WTC11 (cell line): Measurements from ENCODE around the gene GNG11. TPM values are rescaled to one million over a fixed set of nuclear protein-coding genes. Genes with fewer than 3 reads are reported as not detected.
A peak's percentile ranks its signal among the peaks of the same experiment; 100 is the strongest.
"Not testable (repeated sequence)": the region's sequence is repeated elsewhere in the genome, so short reads cannot be mapped to it uniquely, and the experiment has no call there.

ENCODE experiments used
- ATAC-seq: fragments of 200-7000 bp; cut with Tn5 transposase; 2 replicates; pipeline ENCODE4 v1.10.0; 2021; ENCODE audit warnings: mild to moderate bottlenecking, moderate library complexity
- CTCF ChIA-PET: fragments of 300-600 bp; sonication (Branson Sonifier 250); formaldehyde crosslinking; loops from one replicate; lab custom pipeline; 2021; ENCODE audit warnings: antibody characterized with exemption; lab: Charles Lee
- POLR2A ChIA-PET: fragments of 350-600 bp; sonication (Branson Sonifier 250); formaldehyde crosslinking; loops from one replicate; lab custom pipeline; 2021; ENCODE audit warnings: antibody characterized with exemption; lab: Charles Lee
- DNase-seq: peaks from one replicate; pipeline ENCODE4 v3.0.0; 2021; ENCODE audit warnings: low spot score
- H3K27ac Mint-ChIP-seq: 2 replicates; pipeline ENCODE4 v1.8.0; 2021; ENCODE audit warnings: mixed read lengths
- H3K27me3 Mint-ChIP-seq: 2 replicates; pipeline ENCODE4 v1.8.0; 2021; ENCODE audit warnings: low read depth, mild to moderate bottlenecking, moderate library complexity, mixed read lengths
- H3K36me3 Mint-ChIP-seq: 2 replicates; pipeline ENCODE4 v1.8.0; 2021; ENCODE audit warnings: mixed read lengths
- H3K4me1 Mint-ChIP-seq: 2 replicates; pipeline ENCODE4 v1.8.0; 2022; ENCODE audit warnings: mixed read lengths
- H3K4me3 Mint-ChIP-seq: 2 replicates; pipeline ENCODE4 v1.8.0; 2021; ENCODE audit warnings: mild to moderate bottlenecking, moderate library complexity, mixed read lengths
- H3K9me3 Mint-ChIP-seq: 2 replicates; pipeline ENCODE4 v1.8.0; 2021; ENCODE audit warnings: mixed read lengths
- ELF4 ChIP-seq: sonication (generic); formaldehyde crosslinking; IDR thresholded peaks from 2 replicates; pipeline ENCODE4 v1.8.1; 2022; ENCODE audit warnings: low read depth, mild to moderate bottlenecking, moderate library complexity, missing genetic modification reagents
- ETV6 ChIP-seq: sonication (generic); formaldehyde crosslinking; IDR thresholded peaks from 2 replicates; pipeline ENCODE4 v1.8.1; 2022; ENCODE audit warnings: mild to moderate bottlenecking, missing genetic modification reagents
- MXD4 ChIP-seq: fragments of 250-450 bp; sonication (Bioruptor Pico); IDR thresholded peaks from 2 replicates; pipeline ENCODE4 v1.8.0; 2021; ENCODE audit warnings: mild to moderate bottlenecking, moderate library complexity, borderline replicate concordance
- NR3C1 ChIP-seq: sonication (generic); formaldehyde crosslinking; conservative IDR thresholded peaks from 2 replicates; pipeline ENCODE4 v1.8.1; 2023; ENCODE audit warnings: low read depth, mild to moderate bottlenecking, missing genetic modification reagents
- PRRX2 ChIP-seq: fragments of 250-450 bp; sonication (Bioruptor Pico); IDR thresholded peaks from 2 replicates; pipeline ENCODE4 v1.8.0; 2021; ENCODE audit warnings: mild to moderate bottlenecking
- RORB ChIP-seq: fragments of 250-450 bp; sonication (Bioruptor Pico); IDR thresholded peaks from 2 replicates; pipeline ENCODE4 v1.9.0; 2021; ENCODE audit warnings: mild to moderate bottlenecking
- SMAD3 ChIP-seq: sonication (generic); formaldehyde crosslinking; IDR thresholded peaks from 2 replicates; pipeline ENCODE4 v1.8.0; 2022; ENCODE audit warnings: missing genetic modification reagents, mild to moderate bottlenecking, borderline replicate concordance
- SOX15 ChIP-seq: fragments of 250-450 bp; sonication (Bioruptor Pico); IDR thresholded peaks from 2 replicates; pipeline ENCODE4 v1.9.0; 2021; ENCODE audit warnings: mild to moderate bottlenecking
- TP53 ChIP-seq: sonication (generic); formaldehyde crosslinking; IDR thresholded peaks from 2 replicates; pipeline ENCODE4 v1.8.1; 2023; ENCODE audit warnings: mild to moderate bottlenecking, missing genetic modification reagents
- ZNF263 ChIP-seq: sonication (generic); formaldehyde crosslinking; IDR thresholded peaks from 2 replicates; pipeline ENCODE4 v1.8.1; 2022; ENCODE audit warnings: low read depth, mild to moderate bottlenecking, moderate library complexity, missing genetic modification reagents
- ZNF416 ChIP-seq: fragments of 250-450 bp; sonication (Bioruptor Pico); IDR thresholded peaks from 2 replicates; pipeline ENCODE4 v1.9.0; 2021; ENCODE audit warnings: mild to moderate bottlenecking, inconsistent platforms
- ZNF423 ChIP-seq: fragments of 250-450 bp; sonication (Bioruptor Pico); IDR thresholded peaks from 2 replicates; pipeline ENCODE4 v2.1.2; 2022; ENCODE audit warnings: mild to moderate bottlenecking, moderate library complexity
- total RNA-seq: library from RNA; stranded (reverse); gene quantifications from 3 replicates; pipeline ENCODE4 v1.2.3, GENCODE V29; 2021
- TF ChIP-seq, protein P1 (sequence below): sonication (generic); formaldehyde crosslinking; IDR thresholded peaks from 2 replicates; pipeline ENCODE4 v1.8.1; 2022; ENCODE audit warnings: low read depth, missing genetic modification reagents, borderline replicate concordance
- TF ChIP-seq, protein P2 (sequence below): sonication (generic); formaldehyde crosslinking; IDR thresholded peaks from 2 replicates; pipeline ENCODE4 v1.8.1; 2022; ENCODE audit warnings: missing genetic modification reagents, borderline replicate concordance
- TF ChIP-seq, protein P3 (sequence below): sonication (generic); formaldehyde crosslinking; IDR thresholded peaks from 2 replicates; pipeline ENCODE4 v1.8.0; 2022; ENCODE audit warnings: mild to moderate bottlenecking, missing genetic modification reagents
- TF ChIP-seq, protein P4 (sequence below): fragments of 250-450 bp; sonication (Bioruptor Pico); IDR thresholded peaks from 2 replicates; pipeline ENCODE4 v1.9.0; 2021; ENCODE audit warnings: moderate library complexity, mild to moderate bottlenecking, inconsistent platforms, borderline replicate concordance

GNG11 gene
- total RNA-seq, 1 experiment from 2014 or later, result 1.7 TPM

DNA sequence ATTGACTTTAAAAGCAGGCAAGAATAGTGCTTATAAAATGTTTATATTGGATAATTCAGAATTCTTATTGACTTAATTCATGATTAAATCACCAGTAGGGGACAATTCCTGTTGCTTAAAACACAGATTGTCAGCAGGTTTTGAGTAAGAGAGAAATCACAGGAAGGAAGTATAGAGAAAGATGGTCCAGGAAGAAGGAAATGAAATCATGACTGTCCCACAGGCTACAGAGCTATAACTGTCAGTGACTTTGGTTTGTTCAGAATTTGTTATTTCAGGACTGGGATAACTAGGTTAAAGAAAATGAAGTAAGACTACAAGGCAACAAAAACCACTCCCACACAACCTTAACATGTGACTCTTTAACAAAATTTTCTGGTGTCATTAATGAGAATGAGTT lies 8.3 kb upstream of the GNG11 start:
- TF ChIP-seq ZNF416 (CRISPR knock-in tag), result no peak
- Mint-ChIP-seq H3K4me3 (no peak overlapping the region), H3K27me3 (no peaks in the 10 kb centered on the region), H3K36me3 (no peaks in the 10 kb centered on the region), H3K27ac (no peak overlapping the region), H3K4me1 (no peaks in the 10 kb centered on the region), H3K9me3 (no peaks in the 10 kb centered on the region)
- DNase-seq (no peak), ATAC-seq (no peak)
- ChIA-PET POLR2A (no interaction called here), CTCF (no interaction called here)

DNA sequence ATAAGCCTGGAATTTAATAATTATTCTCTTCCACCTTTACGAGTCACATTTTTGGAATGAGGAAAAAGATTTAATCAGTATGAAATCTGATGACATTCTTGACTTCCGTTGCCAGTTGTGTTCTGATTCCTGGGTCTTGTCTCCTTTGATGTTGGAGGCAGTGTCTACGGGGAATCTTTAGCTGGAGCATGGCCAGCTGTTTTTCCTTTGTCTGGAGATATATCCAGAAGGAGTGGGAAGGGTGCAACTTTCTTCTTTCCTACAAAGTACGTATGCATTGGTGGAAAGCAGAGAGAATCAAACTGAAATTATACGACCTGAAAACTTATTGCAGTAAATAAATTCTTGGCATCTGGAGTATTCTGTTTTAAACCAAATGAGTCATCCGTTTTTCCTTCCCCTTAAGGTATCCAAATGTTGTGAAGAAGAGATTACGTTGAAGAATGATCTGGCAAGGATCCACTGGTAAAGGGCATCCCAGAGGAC lies 6.9 kb upstream of the GNG11 start:
- ChIA-PET CTCF (interaction anchor here (0.6 kb wide), 1 partner anchor 9 kb away, joined by 3 read pairs; no protein-coding TSS in a partner anchor), POLR2A (no interaction called here)
- no peak overlapping the region for H3K4me3 Mint-ChIP-seq
- no peaks in the 10 kb centered on the region for H3K27me3 Mint-ChIP-seq
- H3K9me3 Mint-ChIP-seq, result no peaks in the 10 kb centered on the region
- H3K36me3 Mint-ChIP-seq, result no peaks in the 10 kb centered on the region
- TF ChIP-seq SOX15 (CRISPR knock-in tag) (no peak), MXD4 (CRISPR knock-in tag) (no peak), ELF4 (CRISPR knock-in tag) (no peak), TP53 (CRISPR knock-in tag) (no peak), RORB (CRISPR knock-in tag) (no peak), SMAD3 (CRISPR knock-in tag) (no peak), ETV6 (no peak)
- TF ChIP-seq, protein P1, sequence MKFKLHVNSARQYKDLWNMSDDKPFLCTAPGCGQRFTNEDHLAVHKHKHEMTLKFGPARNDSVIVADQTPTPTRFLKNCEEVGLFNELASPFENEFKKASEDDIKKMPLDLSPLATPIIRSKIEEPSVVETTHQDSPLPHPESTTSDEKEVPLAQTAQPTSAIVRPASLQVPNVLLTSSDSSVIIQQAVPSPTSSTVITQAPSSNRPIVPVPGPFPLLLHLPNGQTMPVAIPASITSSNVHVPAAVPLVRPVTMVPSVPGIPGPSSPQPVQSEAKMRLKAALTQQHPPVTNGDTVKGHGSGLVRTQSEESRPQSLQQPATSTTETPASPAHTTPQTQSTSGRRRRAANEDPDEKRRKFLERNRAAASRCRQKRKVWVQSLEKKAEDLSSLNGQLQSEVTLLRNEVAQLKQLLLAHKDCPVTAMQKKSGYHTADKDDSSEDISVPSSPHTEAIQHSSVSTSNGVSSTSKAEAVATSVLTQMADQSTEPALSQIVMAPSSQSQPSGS (CRISPR knock-in tag), result no peak
- no peak overlapping the region for H3K27ac Mint-ChIP-seq
- DNase-seq (no peak), ATAC-seq (no peak)
- no peaks in the 10 kb centered on the region for H3K4me1 Mint-ChIP-seq

DNA sequence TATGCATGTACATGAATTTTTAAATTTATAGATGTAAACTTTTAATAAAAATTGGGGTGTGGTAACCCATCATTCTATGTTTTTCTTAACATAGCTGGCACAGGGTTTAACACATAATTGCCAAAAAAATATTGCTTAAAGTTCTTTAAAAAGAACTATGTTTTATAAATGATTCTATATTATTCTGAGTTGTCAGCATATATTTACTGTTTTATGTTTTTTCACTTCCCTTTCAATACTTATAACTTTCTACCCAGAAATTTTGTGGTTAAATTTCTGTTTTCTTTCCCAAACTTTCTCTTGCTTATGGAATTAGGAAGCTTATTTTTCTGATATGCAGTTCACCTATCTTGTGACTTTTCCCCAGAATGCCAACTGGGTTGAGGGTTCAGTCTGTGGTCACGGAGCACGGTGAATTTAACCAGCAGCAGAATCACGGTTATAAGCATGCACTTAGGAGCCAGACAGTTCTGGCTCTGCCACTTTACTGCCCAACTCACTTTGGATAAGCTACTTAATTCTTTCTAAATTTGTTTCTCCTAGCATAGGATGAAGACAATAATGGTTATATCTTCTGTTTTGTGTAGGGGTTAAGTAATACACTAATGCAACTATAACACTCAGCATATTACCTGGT lies 6.2 kb upstream of the GNG11 start:
- ATAC-seq, H3K27me3 Mint-ChIP-seq, H3K36me3 Mint-ChIP-seq, H3K27ac Mint-ChIP-seq, H3K4me1 Mint-ChIP-seq, H3K9me3 Mint-ChIP-seq, POLR2A ChIA-PET, H3K4me3 Mint-ChIP-seq, DNase-seq: not testable (repeated sequence)
- CTCF ChIA-PET, result interaction anchor here (0.6 kb wide), 1 partner anchor 9 kb away, joined by 3 read pairs; no protein-coding TSS in a partner anchor

DNA sequence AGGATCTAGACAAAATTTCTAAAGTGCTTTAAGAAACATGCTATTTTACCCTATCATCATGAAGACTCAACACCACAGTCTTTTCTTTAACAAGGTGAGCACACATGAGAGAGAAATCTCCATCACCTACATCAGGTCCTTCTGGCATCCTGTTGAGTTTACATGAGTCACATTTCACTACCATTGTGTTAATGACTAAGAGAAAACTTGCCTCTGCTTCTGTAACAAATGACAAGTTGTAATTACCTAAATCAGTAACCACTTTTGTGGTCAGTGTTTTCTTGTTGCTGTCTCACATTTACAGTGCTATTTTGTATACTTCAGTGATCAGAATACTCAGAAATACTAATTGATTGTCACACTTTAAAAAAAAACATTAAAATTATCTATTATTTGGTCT lies 5.6 kb upstream of the GNG11 start:
- POLR2A ChIA-PET, DNase-seq, H3K9me3 Mint-ChIP-seq, CTCF ChIA-PET, H3K4me3 Mint-ChIP-seq, H3K27ac Mint-ChIP-seq, H3K4me1 Mint-ChIP-seq, H3K27me3 Mint-ChIP-seq, ATAC-seq, H3K36me3 Mint-ChIP-seq: not testable (repeated sequence)

DNA sequence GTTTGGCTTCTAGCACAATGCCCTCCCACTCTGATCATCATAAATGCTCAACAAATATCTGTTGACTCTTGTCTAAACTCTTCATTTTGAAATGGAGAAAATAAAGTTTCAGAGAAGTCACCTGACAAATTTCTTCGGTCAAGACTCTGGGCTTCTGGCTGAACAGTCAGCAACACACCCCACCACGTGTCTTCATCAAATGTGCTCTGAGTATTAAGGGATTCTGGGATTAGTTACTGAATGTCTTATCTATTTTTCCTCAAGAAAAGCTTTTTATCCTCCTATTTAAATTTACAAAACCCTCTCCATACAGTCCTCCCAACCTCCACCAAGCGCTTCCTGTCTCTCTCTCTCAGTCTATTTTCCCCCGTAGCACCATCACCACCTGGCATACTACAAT lies 5.2 kb upstream of the GNG11 start:
- CTCF ChIA-PET, H3K4me3 Mint-ChIP-seq, ATAC-seq, H3K9me3 Mint-ChIP-seq, H3K27ac Mint-ChIP-seq, H3K27me3 Mint-ChIP-seq, DNase-seq, H3K36me3 Mint-ChIP-seq, POLR2A ChIA-PET: not testable (repeated sequence)
- H3K4me1 Mint-ChIP-seq, result peaks cover 12% of the 10 kb centered on the region

DNA sequence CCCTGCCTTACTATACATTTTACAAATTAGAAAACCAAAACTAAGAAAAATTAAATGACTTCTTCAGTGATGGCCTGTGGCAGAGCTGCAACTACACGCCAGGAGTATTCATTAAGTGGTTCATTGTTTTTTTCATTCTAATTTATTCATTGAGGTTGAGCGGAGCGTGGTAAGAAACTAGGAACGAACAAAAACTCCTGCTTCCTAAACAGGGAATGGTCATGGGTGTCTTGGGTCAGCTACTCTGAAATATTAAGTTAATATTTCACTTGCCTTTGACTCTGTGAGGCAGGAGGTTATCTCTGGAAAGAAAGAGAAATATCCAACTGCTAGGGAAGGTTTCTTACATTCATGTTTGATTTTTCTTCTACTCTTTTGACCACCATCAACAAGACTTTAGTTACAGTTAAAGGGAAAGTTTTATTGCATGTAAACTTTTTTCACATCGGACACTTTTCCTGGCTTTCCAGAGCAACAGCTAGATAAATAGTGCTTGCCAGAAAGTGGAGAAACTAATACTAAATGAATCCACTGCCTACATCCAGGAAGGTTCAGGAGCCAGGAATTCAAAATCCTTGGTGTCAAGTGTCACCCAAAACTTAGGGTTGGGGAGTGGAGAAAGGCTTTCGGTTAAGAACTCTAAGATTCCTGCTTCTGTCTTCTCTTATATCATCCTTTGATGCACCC lies 896 bp upstream of the GNG11 start:
- ChIA-PET CTCF (interaction anchor here (0.9 to 1.5 kb wide), 3 partner anchors 61 to 368 kb away, joined by 4 to 15 read pairs (median 4); no protein-coding TSS in a partner anchor), POLR2A (no interaction called here)
- H3K27me3 Mint-ChIP-seq, result no peaks in the 10 kb centered on the region
- ATAC-seq (no peak), DNase-seq (no peak)
- peak overlapping the region; percentile 67 for H3K4me3 Mint-ChIP-seq
- H3K36me3 Mint-ChIP-seq, result no peaks in the 10 kb centered on the region
- H3K4me1 Mint-ChIP-seq, result peaks cover 23% of the 10 kb centered on the region
- 0 out of 2 replicates have a peak, but pooled peaks cover 4% of the 10 kb centered on the region for H3K9me3 Mint-ChIP-seq
- H3K27ac Mint-ChIP-seq, result no peak overlapping the region
- TF ChIP-seq PRRX2 (no peak), ZNF263 (CRISPR knock-in tag) (no peak), ETV6 (no peak), ZNF423 (CRISPR knock-in tag) (no peak), NR3C1 (CRISPR knock-in tag) (no peak)
- TF ChIP-seq, protein P2, sequence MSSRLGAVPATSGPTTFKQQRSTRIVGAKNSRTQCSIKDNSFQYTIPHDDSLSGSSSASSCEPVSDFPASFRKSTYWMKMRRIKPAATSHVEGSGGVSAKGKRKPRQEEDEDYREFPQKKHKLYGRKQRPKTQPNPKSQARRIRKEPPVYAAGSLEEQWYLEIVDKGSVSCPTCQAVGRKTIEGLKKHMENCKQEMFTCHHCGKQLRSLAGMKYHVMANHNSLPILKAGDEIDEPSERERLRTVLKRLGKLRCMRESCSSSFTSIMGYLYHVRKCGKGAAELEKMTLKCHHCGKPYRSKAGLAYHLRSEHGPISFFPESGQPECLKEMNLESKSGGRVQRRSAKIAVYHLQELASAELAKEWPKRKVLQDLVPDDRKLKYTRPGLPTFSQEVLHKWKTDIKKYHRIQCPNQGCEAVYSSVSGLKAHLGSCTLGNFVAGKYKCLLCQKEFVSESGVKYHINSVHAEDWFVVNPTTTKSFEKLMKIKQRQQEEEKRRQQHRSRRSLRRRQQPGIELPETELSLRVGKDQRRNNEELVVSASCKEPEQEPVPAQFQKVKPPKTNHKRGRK (CRISPR knock-in tag), result no peak
- TF ChIP-seq, protein P3, sequence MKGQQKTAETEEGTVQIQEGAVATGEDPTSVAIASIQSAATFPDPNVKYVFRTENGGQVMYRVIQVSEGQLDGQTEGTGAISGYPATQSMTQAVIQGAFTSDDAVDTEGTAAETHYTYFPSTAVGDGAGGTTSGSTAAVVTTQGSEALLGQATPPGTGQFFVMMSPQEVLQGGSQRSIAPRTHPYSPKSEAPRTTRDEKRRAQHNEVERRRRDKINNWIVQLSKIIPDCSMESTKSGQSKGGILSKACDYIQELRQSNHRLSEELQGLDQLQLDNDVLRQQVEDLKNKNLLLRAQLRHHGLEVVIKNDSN (CRISPR knock-in tag), result no peak
- TF ChIP-seq, protein P4, sequence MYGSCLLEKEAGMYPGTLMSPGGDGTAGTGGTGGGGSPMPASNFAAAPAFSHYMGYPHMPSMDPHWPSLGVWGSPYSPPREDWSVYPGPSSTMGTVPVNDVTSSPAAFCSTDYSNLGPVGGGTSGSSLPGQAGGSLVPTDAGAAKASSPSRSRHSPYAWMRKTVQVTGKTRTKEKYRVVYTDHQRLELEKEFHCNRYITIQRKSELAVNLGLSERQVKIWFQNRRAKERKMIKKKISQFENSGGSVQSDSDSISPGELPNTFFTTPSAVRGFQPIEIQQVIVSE (CRISPR knock-in tag), result no peak
